ENCODE results near the gene VPS16.

Gene VPS16

DNA sequence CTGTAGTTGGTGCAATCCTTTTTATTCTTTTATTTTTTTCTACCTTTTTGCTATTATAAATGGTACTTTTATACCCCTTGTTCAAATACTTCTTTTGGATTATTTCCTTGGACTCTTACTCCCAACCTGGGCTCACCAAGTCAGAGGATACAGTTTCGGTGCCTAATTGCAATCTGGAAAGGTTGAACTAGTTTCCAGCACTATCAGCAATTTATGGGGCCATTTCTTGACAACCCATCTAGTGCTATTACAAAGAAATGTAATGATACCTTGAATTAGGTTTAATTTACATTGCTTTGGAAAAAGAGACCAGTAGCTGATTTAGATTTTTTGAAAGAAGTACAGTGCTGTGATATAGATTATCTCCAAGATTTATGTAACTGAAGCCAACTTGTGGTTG is 38.0 kb downstream of the VPS16 start:
- Histone ChIP-seq H3K9me3 (ENCODE audit: insufficient read depth, low read length) (no peaks in the 10 kb centered on the region), H3F3A (ENCODE audit: insufficient read depth) (0 out of 2 replicates have a peak, but pooled peaks cover 5% of the 10 kb centered on the region), H4K20me1 (ENCODE audit: low read depth, low read length) (no peaks in the 10 kb centered on the region), H3K9me2 (replicated peaks; ENCODE audit: insufficient read depth, low read length) (no peaks in the 10 kb centered on the region), H3K27ac (ENCODE audit: low read depth, low read length) (no peak overlapping the region), H3K79me2 (ENCODE audit: insufficient read depth, low read length) (peaks cover 96% of the 10 kb centered on the region), H3K36me3 (ENCODE audit: low read length) (no peaks in the 10 kb centered on the region), H3K27me3 (ENCODE audit: low read length) (no peaks in the 10 kb centered on the region), H3K9ac (ENCODE audit: low read length) (no peak overlapping the region), H2AFZ (ENCODE audit: low read depth, low read length, severe bottlenecking) (no peak overlapping the region), H3K4me2 (ENCODE audit: low read depth, low read length, poor library complexity, severe bottlenecking) (no peak overlapping the region), H3K4me3 (ENCODE audit: insufficient read depth, low read length, poor library complexity, severe bottlenecking) (no peak overlapping the region)
- no peak for TF ChIP-seq EZH2phosphoT487 (conservative IDR thresholded peaks at IDR 0.05; ENCODE audit: low read length)
- TF ChIP-seq, protein P1, sequence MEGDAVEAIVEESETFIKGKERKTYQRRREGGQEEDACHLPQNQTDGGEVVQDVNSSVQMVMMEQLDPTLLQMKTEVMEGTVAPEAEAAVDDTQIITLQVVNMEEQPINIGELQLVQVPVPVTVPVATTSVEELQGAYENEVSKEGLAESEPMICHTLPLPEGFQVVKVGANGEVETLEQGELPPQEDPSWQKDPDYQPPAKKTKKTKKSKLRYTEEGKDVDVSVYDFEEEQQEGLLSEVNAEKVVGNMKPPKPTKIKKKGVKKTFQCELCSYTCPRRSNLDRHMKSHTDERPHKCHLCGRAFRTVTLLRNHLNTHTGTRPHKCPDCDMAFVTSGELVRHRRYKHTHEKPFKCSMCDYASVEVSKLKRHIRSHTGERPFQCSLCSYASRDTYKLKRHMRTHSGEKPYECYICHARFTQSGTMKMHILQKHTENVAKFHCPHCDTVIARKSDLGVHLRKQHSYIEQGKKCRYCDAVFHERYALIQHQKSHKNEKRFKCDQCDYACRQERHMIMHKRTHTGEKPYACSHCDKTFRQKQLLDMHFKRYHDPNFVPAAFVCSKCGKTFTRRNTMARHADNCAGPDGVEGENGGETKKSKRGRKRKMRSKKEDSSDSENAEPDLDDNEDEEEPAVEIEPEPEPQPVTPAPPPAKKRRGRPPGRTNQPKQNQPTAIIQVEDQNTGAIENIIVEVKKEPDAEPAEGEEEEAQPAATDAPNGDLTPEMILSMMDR (IDR thresholded peaks at IDR 0.05; ENCODE audit: insufficient read depth, low read length, poor library complexity, severe bottlenecking) = no peak

DNA sequence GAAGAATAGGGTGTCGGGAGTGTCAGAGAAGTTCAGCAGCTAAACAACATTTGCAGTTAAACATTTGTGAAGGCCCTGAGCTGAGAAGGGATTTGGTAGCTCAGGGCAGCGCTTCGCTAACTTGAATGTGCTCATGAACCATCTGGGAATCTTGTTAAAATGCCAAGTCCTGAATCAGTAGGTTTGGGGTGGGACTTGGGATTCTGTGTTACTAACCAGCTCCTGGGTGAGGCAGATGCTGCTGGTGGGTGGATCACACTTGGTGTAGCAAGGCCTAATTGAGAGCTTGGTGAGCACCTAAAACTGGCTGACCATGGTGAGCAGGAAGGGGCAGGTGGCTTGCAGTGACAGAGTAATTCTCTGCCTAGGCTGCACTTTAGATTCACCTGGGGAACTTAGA is 38.6 kb downstream of the VPS16 start:
- no peaks in the 10 kb centered on the region for H3K9me3 ChIP-seq (ENCODE audit: insufficient read depth, low read length)
- no peaks in the 10 kb centered on the region for H3K36me3 ChIP-seq (ENCODE audit: low read length)
- H3K79me2 ChIP-seq (ENCODE audit: insufficient read depth, low read length) = peaks cover 96% of the 10 kb centered on the region
- 0 out of 2 replicates have a peak, but pooled peaks cover under 1% of the 10 kb centered on the region for H4K20me1 ChIP-seq (ENCODE audit: low read depth, low read length)
- no peak overlapping the region for H3K9ac ChIP-seq (ENCODE audit: low read length)
- H3K9me2 ChIP-seq (replicated peaks; ENCODE audit: insufficient read depth, low read length) = no peaks in the 10 kb centered on the region
- no peak overlapping the region for H3K27ac ChIP-seq (ENCODE audit: low read depth, low read length)
- no peak overlapping the region for H3K4me2 ChIP-seq (ENCODE audit: low read depth, low read length, poor library complexity, severe bottlenecking)
- H2AFZ ChIP-seq (ENCODE audit: low read depth, low read length, severe bottlenecking) = no peak overlapping the region
- no peak overlapping the region for H3K4me3 ChIP-seq (ENCODE audit: insufficient read depth, low read length, poor library complexity, severe bottlenecking)
- no peaks in the 10 kb centered on the region for H3K27me3 ChIP-seq (ENCODE audit: low read length)
- H3F3A ChIP-seq (ENCODE audit: insufficient read depth) = 0 out of 2 replicates have a peak, but pooled peaks cover 3% of the 10 kb centered on the region
- TF ChIP-seq EZH2phosphoT487 (conservative IDR thresholded peaks at IDR 0.05; ENCODE audit: low read length) = no peak
- TF ChIP-seq, protein P1 (IDR thresholded peaks at IDR 0.05; ENCODE audit: insufficient read depth, low read length, poor library complexity, severe bottlenecking) = no peak

DNA sequence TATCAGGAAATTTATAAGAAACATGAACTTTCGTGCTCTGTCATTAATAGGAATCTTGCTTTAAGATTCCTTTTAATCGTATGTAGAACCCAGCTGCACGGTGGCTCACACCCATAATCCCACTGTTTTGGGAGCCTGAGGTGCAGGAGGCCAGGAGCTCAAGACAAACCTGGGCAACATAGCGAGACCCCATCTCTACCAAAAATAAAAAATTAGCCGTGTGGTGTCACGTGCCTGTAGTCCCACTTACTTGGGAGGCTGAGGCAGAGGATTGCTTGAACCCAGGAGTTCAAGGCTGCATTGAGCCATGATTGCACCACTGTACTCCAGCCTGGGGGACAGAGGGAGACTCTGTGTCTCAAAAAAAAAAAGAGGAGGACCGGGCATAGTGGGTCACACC is 40.1 kb downstream of the VPS16 start:
- no peak overlapping the region for H3K4me2 ChIP-seq (ENCODE audit: low read depth, low read length, poor library complexity, severe bottlenecking)
- H3K4me3 ChIP-seq (ENCODE audit: insufficient read depth, low read length, poor library complexity, severe bottlenecking) = no peak overlapping the region
- no peak overlapping the region for H2AFZ ChIP-seq (ENCODE audit: low read depth, low read length, severe bottlenecking)
- no peak overlapping the region for H3K9ac ChIP-seq (ENCODE audit: low read length)
- H3K79me2 ChIP-seq (ENCODE audit: insufficient read depth, low read length) = peaks cover 96% of the 10 kb centered on the region
- no peaks in the 10 kb centered on the region for H3K36me3 ChIP-seq (ENCODE audit: low read length)
- H3K9me2 ChIP-seq (replicated peaks; ENCODE audit: insufficient read depth, low read length) = no peaks in the 10 kb centered on the region
- H4K20me1 ChIP-seq (ENCODE audit: low read depth, low read length) = 0 out of 2 replicates have a peak, but pooled peaks cover 6% of the 10 kb centered on the region
- H3K27me3 ChIP-seq (ENCODE audit: low read length) = no peaks in the 10 kb centered on the region
- no peak overlapping the region for H3K27ac ChIP-seq (ENCODE audit: low read depth, low read length)
- no peaks in the 10 kb centered on the region for H3K9me3 ChIP-seq (ENCODE audit: insufficient read depth, low read length)
- TF ChIP-seq, protein P1 (IDR thresholded peaks at IDR 0.05; ENCODE audit: insufficient read depth, low read length, poor library complexity, severe bottlenecking) = no peak
- TF ChIP-seq EZH2phosphoT487 (conservative IDR thresholded peaks at IDR 0.05; ENCODE audit: low read length) = no peak
- H3F3A ChIP-seq (ENCODE audit: insufficient read depth) = no peaks in the 10 kb centered on the region

Data from SU-DHL-6 (cell line).